ENCODE measurements around the gene KCNJ6. TPM values are rescaled to one million over a fixed set of nuclear protein-coding genes. Genes with fewer than 3 reads are reported as not detected.

The KCNJ6 gene
- total RNA-seq, 1 experiment from 2014 or later: 1.2 TPM

DNA sequence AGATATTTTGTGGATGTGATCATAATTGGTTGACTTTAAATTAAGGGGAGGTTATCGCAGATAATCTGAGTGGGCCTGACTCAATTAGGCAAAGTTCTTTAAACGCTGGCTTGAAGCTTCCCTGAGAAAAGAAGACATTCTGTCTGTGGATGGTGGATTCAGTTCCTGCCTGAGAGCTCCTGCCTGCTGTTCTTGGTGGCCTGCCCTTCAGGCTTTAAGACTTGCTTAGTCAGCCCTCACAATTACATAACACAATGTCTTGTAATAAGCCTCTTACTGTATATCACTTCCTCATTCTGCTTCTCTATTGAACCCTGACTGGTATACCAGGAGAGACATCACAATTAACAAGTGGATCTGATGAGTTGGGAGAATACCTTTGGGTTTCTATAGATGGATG is 50.2 kb downstream of the KCNJ6 start:
- Histone ChIP-seq H4K20me1 (ENCODE audit: control insufficient read depth, insufficient read depth, insufficient read length) (no peaks in the 10 kb centered on the region), H3K4ac (ENCODE audit: low read depth, low read length) (no peak overlapping the region), H3T11ph (ENCODE audit: low read length) (no peak overlapping the region), H2BK5ac (ENCODE audit: insufficient read length, low read length) (no peak overlapping the region), H2BK12ac (ENCODE audit: insufficient read length, low read depth, low read length) (no peak overlapping the region), H3K18ac (ENCODE audit: insufficient read length, low read depth, low read length) (no peak overlapping the region), H3K23ac (ENCODE audit: insufficient read length, low read depth, low read length) (no peak overlapping the region), H3K79me1 (ENCODE audit: insufficient read depth, low read depth, low read length, poor library complexity, severe bottlenecking) (no peaks in the 10 kb centered on the region), H3K23me2 (ENCODE audit: insufficient read length, low read depth, low read length, poor library complexity, severe bottlenecking) (no peaks in the 10 kb centered on the region), H2AK5ac (ENCODE audit: insufficient read length, low read length) (no peak overlapping the region), H4K8ac (replicated peaks; ENCODE audit: insufficient read length, low read depth, low read length) (no peak overlapping the region), H4K91ac (ENCODE audit: insufficient read length, low read depth, low read length) (no peak overlapping the region), H2BK20ac (ENCODE audit: low read depth, low read length, poor library complexity, severe bottlenecking) (no peak overlapping the region), H2AFZ (ENCODE audit: low read length) (no peak overlapping the region), H3K9ac (ENCODE audit: extremely low read depth, insufficient read length, low read length) (no peak overlapping the region), H4K5ac (ENCODE audit: insufficient read length, low read depth, low read length) (no peak overlapping the region), H2BK15ac (ENCODE audit: low read depth, low read length) (no peak overlapping the region), H2BK120ac (ENCODE audit: low read depth, low read length, poor library complexity, severe bottlenecking) (no peak overlapping the region), H3K56ac (ENCODE audit: insufficient read length, low read depth, low read length) (no peak overlapping the region), H3K4me1 (ENCODE audit: insufficient read depth, low read length) (no peaks in the 10 kb centered on the region), H3K14ac (ENCODE audit: insufficient read depth, low read length) (no peak overlapping the region), H3K4me2 (ENCODE audit: insufficient read depth, insufficient read length, low read length) (no peak overlapping the region), H3K27me3 (ENCODE audit: insufficient read depth, low read length) (no peaks in the 10 kb centered on the region), H3K27ac (ENCODE audit: insufficient read length, low read depth, low read length) (no peak overlapping the region), H3K9me3 (ENCODE audit: control insufficient read depth, low read depth, low read length) (no peaks in the 10 kb centered on the region), H3K79me2 (ENCODE audit: insufficient read depth, low read length) (no peaks in the 10 kb centered on the region)
- H3K4me3 Mint-ChIP-seq: no peak overlapping the region
- TF ChIP-seq, protein P1, sequence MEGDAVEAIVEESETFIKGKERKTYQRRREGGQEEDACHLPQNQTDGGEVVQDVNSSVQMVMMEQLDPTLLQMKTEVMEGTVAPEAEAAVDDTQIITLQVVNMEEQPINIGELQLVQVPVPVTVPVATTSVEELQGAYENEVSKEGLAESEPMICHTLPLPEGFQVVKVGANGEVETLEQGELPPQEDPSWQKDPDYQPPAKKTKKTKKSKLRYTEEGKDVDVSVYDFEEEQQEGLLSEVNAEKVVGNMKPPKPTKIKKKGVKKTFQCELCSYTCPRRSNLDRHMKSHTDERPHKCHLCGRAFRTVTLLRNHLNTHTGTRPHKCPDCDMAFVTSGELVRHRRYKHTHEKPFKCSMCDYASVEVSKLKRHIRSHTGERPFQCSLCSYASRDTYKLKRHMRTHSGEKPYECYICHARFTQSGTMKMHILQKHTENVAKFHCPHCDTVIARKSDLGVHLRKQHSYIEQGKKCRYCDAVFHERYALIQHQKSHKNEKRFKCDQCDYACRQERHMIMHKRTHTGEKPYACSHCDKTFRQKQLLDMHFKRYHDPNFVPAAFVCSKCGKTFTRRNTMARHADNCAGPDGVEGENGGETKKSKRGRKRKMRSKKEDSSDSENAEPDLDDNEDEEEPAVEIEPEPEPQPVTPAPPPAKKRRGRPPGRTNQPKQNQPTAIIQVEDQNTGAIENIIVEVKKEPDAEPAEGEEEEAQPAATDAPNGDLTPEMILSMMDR (conservative IDR thresholded peaks at IDR 0.05): no peak
- no peak for DNase-seq
- no peaks in the 10 kb centered on the region for H3K27me3 Mint-ChIP-seq (ENCODE audit: low read depth)
- no peaks in the 10 kb centered on the region; a peak in 1 of 5 replicates for H3K9me3 Mint-ChIP-seq
- no CpG with 5 or more reads among the region's 2 CpGs for WGBS (ENCODE audit: extremely low coverage, insufficient read length, low lambda C conversion rate)
- H3K36me3 Mint-ChIP-seq (ENCODE audit: insufficient read depth in 1 of 3, low read depth in 3 of 3): no peaks in the 10 kb centered on the region
- peaks cover 4 to 5% of the 10 kb centered on the region in 2 experiments for H3K4me1 Mint-ChIP-seq
- H3K27ac Mint-ChIP-seq: no peak overlapping the region; a peak in 1 of 7 replicates

Measured in H9 (cell line).